SU-DHL-6 (cell line): ENCODE results near the gene HDGF.

Source experiments
- CTCF ChIP-seq: fragments of 200-600 bp; sonication (generic); IDR thresholded peaks from one replicate; pipeline ENCODE4 v1.5.1; 2017; ENCODE audit warnings: antibody characterized with exemption, mild to moderate bottlenecking, low read length, moderate library complexity; ENCODE audit not compliant: insufficient read depth, poor library complexity, severe bottlenecking
- EZH2phosphoT487 ChIP-seq: fragments of 200-600 bp; sonication (generic), shearing (Covaris generic); conservative IDR thresholded peaks from 2 replicates; pipeline ENCODE4 v1.6.1; 2018; ENCODE audit warnings: mild to moderate bottlenecking, antibody characterized with exemption, low read length, moderate library complexity, mixed read lengths

- TF ChIP-seq CTCF, result no peak
- TF ChIP-seq EZH2phosphoT487, result no peak
Observed at GRCh38 chr1:156772728-156773497, 21.4 kb upstream of the HDGF start.
